Endothelial cell of umbilical vein (primary cell): ENCODE results near the gene POLE. TPM values are rescaled to one million over a fixed set of nuclear protein-coding genes. Genes with fewer than 3 reads are reported as not detected.

Experiments used
- BruUV-seq: library from RNA; stranded (reverse); fragments of 400-500 nt; replicated peaks from 2 replicates; lab custom pipeline; 2021; lab: Mats Ljungman, UMichigan
- CTCF ChIA-PET: fragments of 300-600, 350-600 bp; sonication (Branson Sonifier 250); formaldehyde crosslinking; loops from one replicate; lab custom pipeline; 2021; ENCODE audit warnings: antibody characterized with exemption, inconsistent platforms; lab: Charles Lee
- POLR2A ChIA-PET: fragments of 300-600, 350-600 bp; sonication (Branson Sonifier 250); formaldehyde crosslinking; loops from one replicate; lab custom pipeline; 2021; ENCODE audit warnings: antibody characterized with exemption, inconsistent platforms; lab: Charles Lee
- DNase-seq: peaks from one replicate; pipeline ENCODE4 v3.0.0-alpha.2; 2011; ENCODE audit warnings: low read depth, low spot score
- FAIRE-seq: peaks from 2 replicates; lab custom pipeline; 2011; peaks lifted over from hg19 to GRCh38; lab: Jason Lieb, UNC
- H2AFZ ChIP-seq: 2 replicates; pipeline ENCODE4 v1.6.0; 2012; ENCODE audit warnings: low read depth, low read length, control low read depth, inconsistent platforms
- H3K27ac ChIP-seq: 2 replicates; pipeline ENCODE4 v1.5.1; 2011; ENCODE audit warnings: low read depth, mild to moderate bottlenecking, control low read depth, low read length, moderate library complexity; ENCODE audit not compliant: insufficient read depth
- H3K27me3 ChIP-seq, 2 experiments: 2 replicates each; pipeline versions ENCODE4 v1.6.0 to v1.6.1; 2011; ENCODE audit warnings: low read length in 2 of 2, mixed read lengths in 1 of 2; ENCODE audit not compliant: control insufficient read depth in 2 of 2, insufficient read depth in 2 of 2
- H3K36me3 ChIP-seq, 2 experiments: 2 replicates in 1 of 2; 3 replicates in 1 of 2; pipeline ENCODE4 v1.5.1; 2011; ENCODE audit warnings: low read length in 2 of 2, mild to moderate bottlenecking in 1 of 2, moderate library complexity in 1 of 2; ENCODE audit not compliant: control insufficient read depth in 2 of 2, insufficient read depth in 2 of 2; ENCODE audit errors: extremely low read depth in 1 of 2
- H3K4me1 ChIP-seq: 3 replicates; pipeline ENCODE4 v1.5.1; 2011; ENCODE audit warnings: mild to moderate bottlenecking, low read length; ENCODE audit not compliant: control insufficient read depth, insufficient read depth; ENCODE audit errors: extremely low read depth
- H3K4me2 ChIP-seq: 2 replicates; pipeline ENCODE4 v1.6.1; 2011; ENCODE audit warnings: low read length, control low read depth, mixed read lengths; ENCODE audit not compliant: insufficient read depth
- H3K4me3 ChIP-seq, 3 experiments: fragments of 200-600 bp in 1 of 3; sonication (generic), shearing (Covaris generic) in 1 of 3; replicated peaks in 1 of 3; 2 replicates each; pipeline ENCODE4 v1.5.1; 2011 to 2016; ENCODE audit warnings: control low read depth in 3 of 3, low read length in 3 of 3, mild to moderate bottlenecking in 2 of 3, inconsistent platforms in 1 of 3, low read depth in 1 of 3, moderate library complexity in 1 of 3; ENCODE audit not compliant: insufficient read depth in 1 of 3
- H3K79me2 ChIP-seq: 2 replicates; pipeline ENCODE4 v1.6.0; 2012; ENCODE audit warnings: low read length, inconsistent platforms; ENCODE audit not compliant: control insufficient read depth, insufficient read depth
- H3K9ac ChIP-seq: replicated peaks from 2 replicates; pipeline ENCODE3; 2011; ENCODE audit warnings: low read length, control low read depth; ENCODE audit not compliant: insufficient read depth; ENCODE audit errors: extremely low read depth
- H3K9me1 ChIP-seq: replicated peaks from 3 replicates; pipeline ENCODE4 v1.6.0; 2011; ENCODE audit warnings: mild to moderate bottlenecking, low read length; ENCODE audit not compliant: control insufficient read depth, insufficient read depth; ENCODE audit errors: extremely low read depth
- H3K9me3 ChIP-seq: replicated peaks from 2 replicates; pipeline ENCODE4 v1.5.1; 2012; ENCODE audit warnings: low read length, inconsistent platforms; ENCODE audit not compliant: control insufficient read depth, insufficient read depth
- H4K20me1 ChIP-seq: replicated peaks from 2 replicates; pipeline ENCODE3; 2011; ENCODE audit warnings: mild to moderate bottlenecking, low read length; ENCODE audit not compliant: control insufficient read depth, insufficient read depth; ENCODE audit errors: extremely low read depth
- CTCF ChIP-seq, 2 donors: IDR thresholded peaks; 1 replicate in 1 of 2; 2 replicates in 1 of 2; pipeline ENCODE4 v1.5.1; 2011; ENCODE audit warnings: low read length in 2 of 2, mild to moderate bottlenecking in 2 of 2, moderate library complexity in 2 of 2, control low read depth in 1 of 2, inconsistent platforms in 1 of 2, low read depth in 1 of 2; ENCODE audit not compliant: insufficient read depth in 1 of 2; ENCODE audit errors: extremely low read depth in 1 of 2
- EZH2 ChIP-seq: IDR thresholded peaks from 2 replicates; pipeline ENCODE4 v1.6.1; 2012; ENCODE audit warnings: borderline replicate concordance, low read depth, mild to moderate bottlenecking, moderate library complexity, low read length, inconsistent platforms; ENCODE audit not compliant: severe bottlenecking
- FOS ChIP-seq: IDR thresholded peaks from 2 replicates; pipeline ENCODE4 v1.6.1; 2011; ENCODE audit warnings: mild to moderate bottlenecking, low read length, moderate library complexity, borderline replicate concordance; ENCODE audit not compliant: insufficient read depth
- GATA2 ChIP-seq: IDR thresholded peaks from 2 replicates; pipeline ENCODE4 v1.7.0; 2011; ENCODE audit warnings: low read depth, mild to moderate bottlenecking, moderate library complexity, mixed read lengths, low read length; ENCODE audit not compliant: insufficient read length, insufficient read depth
- JUN ChIP-seq: IDR thresholded peaks from 2 replicates; pipeline ENCODE4 v1.6.1; 2011; ENCODE audit warnings: borderline replicate concordance, low read depth; ENCODE audit not compliant: insufficient read length, insufficient read depth
- MAX ChIP-seq: IDR thresholded peaks from 2 replicates; pipeline ENCODE4 v1.6.1; 2011; ENCODE audit not compliant: insufficient read depth, insufficient read length
- MYC ChIP-seq: IDR thresholded peaks from one replicate; pipeline ENCODE4 v1.6.1; 2011; ENCODE audit warnings: mild to moderate bottlenecking, low read depth, low read length
- POLR2A ChIP-seq: IDR thresholded peaks from 2 replicates; pipeline ENCODE4 v1.6.1; 2012; ENCODE audit warnings: low read depth, mild to moderate bottlenecking, control low read depth, low read length
- POLR2AphosphoS5 ChIP-seq: IDR thresholded peaks from 2 replicates; pipeline ENCODE4 v1.6.1; 2012; ENCODE audit warnings: low read depth, mild to moderate bottlenecking, control low read depth, low read length, moderate library complexity; ENCODE audit not compliant: insufficient read depth
- dilution Hi-C: fragments of 300-500 bp; cut with MboI; formaldehyde crosslinking; loops from one replicate; pipeline ENCODE4 v1.15.0; 2019; ENCODE audit warnings: low sequenced_read_pairs; ENCODE audit not compliant: extremely low pct_ligation_motif_present
- intact Hi-C: fragments of 100-400 bp; cut with micrococcal nuclease; formaldehyde crosslinking; loops from one replicate; pipeline ENCODE4 v1.10.0; 2022
- polyA plus RNA-seq, 4 experiments: library from polyadenylated mRNA; depleted of rRNA in 3 of 4; stranded (reverse) in 3 of 4; unstranded in 1 of 4; fragments of >200 nt; gene quantifications; 2 replicates each; pipeline versions ENCODE4 v1.2.1 to v1.2.3, GENCODE V29; 2011 to 2012; ENCODE audit warnings: missing spikeins in 1 of 4
- total RNA-seq: library from RNA; stranded (reverse); gene quantifications from 2 replicates; pipeline ENCODE4 v1.2.3, GENCODE V29; 2021

The POLE gene
- total and polyA plus RNA-seq, 2 donors (not counting 3 experiments of a cell fraction or from before 2014, with no cell fraction given): 22.9 to 82.7 TPM

GRCh38 chr12:132610051-132610759 is 76.9 kb downstream of the POLE start, which contains the start of gene LRCOL1:
Gene LRCOL1, minus strand, starts transcription at chr12:132610582. Its CDS starts 4,331 bp downstream, at chr12:132606251.
- no peaks in the 10 kb centered on the region for H3K79me2 ChIP-seq
- no peaks in the 10 kb centered on the region for H3K36me3 ChIP-seq
- H3K9me3 ChIP-seq: no peaks in the 10 kb centered on the region
- no peaks in the 10 kb centered on the region for H3K9me1 ChIP-seq
- DNase-seq (peak; percentile 55), FAIRE-seq (no peak)
- peak within 1 kb of the TSS; percentile 26 for H3K4me2 ChIP-seq
- peaks cover 3 to 5% of the 10 kb centered on the region in 2 experiments for H3K27me3 ChIP-seq
- H3K9ac ChIP-seq: no peak within 1 kb of the TSS
- H2AFZ ChIP-seq: peak within 1 kb of the TSS; percentile 42
- H3K27ac ChIP-seq: no peak within 1 kb of the TSS
- no peak for TF ChIP-seq MAX
- H4K20me1 ChIP-seq: no peaks in the 10 kb centered on the region
- ChIA-PET POLR2A (no interaction called here), CTCF (interaction anchor here (0.6 to 2.0 kb wide), 5 partner anchors 8 to 49 kb away, joined by 3 to 8 read pairs (median 4); no protein-coding TSS in a partner anchor)
- dilution Hi-C loops (no loop called here), intact Hi-C loops (no loop called here)
- no peaks in the 10 kb centered on the region for H3K4me1 ChIP-seq
- no TSS peak for BruUV-seq
- peak within 1 kb of the TSS in 1 of 3 experiments; percentile 23 for H3K4me3 ChIP-seq

- intact Hi-C loops: no loop called here
- FAIRE-seq: peak; percentile 37
- Histone ChIP-seq H3K9me3 (no peaks in the 10 kb centered on the region), H2AFZ (no peak overlapping the region), H3K4me3 (no peak overlapping the region), H3K9ac (no peak overlapping the region), H3K79me2 (no peaks in the 10 kb centered on the region), H3K4me2 (no peak overlapping the region), H3K27ac (no peak overlapping the region), H3K9me1 (no peaks in the 10 kb centered on the region), H3K36me3 (no peaks in the 10 kb centered on the region), H3K4me1 (peaks cover 4% of the 10 kb centered on the region), H3K27me3 (peaks cover 5 to 19% of the 10 kb centered on the region in 2 experiments), H4K20me1 (no peaks in the 10 kb centered on the region)
- no peak for TF ChIP-seq GATA2
- TF ChIP-seq EZH2: no peak
- no peak for TF ChIP-seq MAX
- no peak for TF ChIP-seq JUN
- TF ChIP-seq CTCF (IDR thresholded peaks at IDR 0.05; ENCODE audit: extremely low read depth in 1 of 2, insufficient read depth in 1 of 2, low read depth in 1 of 2, low read length in 2 of 2): no peak
- no peak for TF ChIP-seq POLR2A
- no peak for TF ChIP-seq MYC
- TF ChIP-seq POLR2AphosphoS5: no peak
- no peak for TF ChIP-seq FOS
- no peak for DNase-seq
- no TSS peak for BruUV-seq
- POLR2A ChIA-PET: no interaction called here
- dilution Hi-C loops: no loop called here
- CTCF ChIA-PET: interaction anchor here (1.0 to 2.0 kb wide), 4 partner anchors 8 to 455 kb away, joined by 3 to 8 read pairs (median 4); no protein-coding TSS in a partner anchor
Measured at GRCh38 chr12:132608231-132609171, 78.6 kb downstream of the POLE start.
